ENCODE data around the gene CCDC89.

- TF ChIP-seq, protein P1, sequence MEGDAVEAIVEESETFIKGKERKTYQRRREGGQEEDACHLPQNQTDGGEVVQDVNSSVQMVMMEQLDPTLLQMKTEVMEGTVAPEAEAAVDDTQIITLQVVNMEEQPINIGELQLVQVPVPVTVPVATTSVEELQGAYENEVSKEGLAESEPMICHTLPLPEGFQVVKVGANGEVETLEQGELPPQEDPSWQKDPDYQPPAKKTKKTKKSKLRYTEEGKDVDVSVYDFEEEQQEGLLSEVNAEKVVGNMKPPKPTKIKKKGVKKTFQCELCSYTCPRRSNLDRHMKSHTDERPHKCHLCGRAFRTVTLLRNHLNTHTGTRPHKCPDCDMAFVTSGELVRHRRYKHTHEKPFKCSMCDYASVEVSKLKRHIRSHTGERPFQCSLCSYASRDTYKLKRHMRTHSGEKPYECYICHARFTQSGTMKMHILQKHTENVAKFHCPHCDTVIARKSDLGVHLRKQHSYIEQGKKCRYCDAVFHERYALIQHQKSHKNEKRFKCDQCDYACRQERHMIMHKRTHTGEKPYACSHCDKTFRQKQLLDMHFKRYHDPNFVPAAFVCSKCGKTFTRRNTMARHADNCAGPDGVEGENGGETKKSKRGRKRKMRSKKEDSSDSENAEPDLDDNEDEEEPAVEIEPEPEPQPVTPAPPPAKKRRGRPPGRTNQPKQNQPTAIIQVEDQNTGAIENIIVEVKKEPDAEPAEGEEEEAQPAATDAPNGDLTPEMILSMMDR (IDR thresholded peaks at IDR 0.05; ENCODE audit: extremely low read depth in 1 of 2, insufficient read depth in 1 of 2, low read depth in 1 of 2, low read length in 2 of 2) = no peak
- TF ChIP-seq POLR2AphosphoS5 (IDR thresholded peaks at IDR 0.05; ENCODE audit: insufficient read depth, low read depth, low read length) (no peak), EZH2 (IDR thresholded peaks at IDR 0.05; ENCODE audit: borderline replicate concordance, low read depth, low read length, severe bottlenecking) (no peak), POLR2A (IDR thresholded peaks at IDR 0.05; ENCODE audit: low read depth, low read length) (no peak), MAX (IDR thresholded peaks at IDR 0.05; ENCODE audit: insufficient read depth, insufficient read length) (no peak), FOS (IDR thresholded peaks at IDR 0.05; ENCODE audit: borderline replicate concordance, insufficient read depth, low read length) (no peak), GATA2 (IDR thresholded peaks at IDR 0.05; ENCODE audit: insufficient read depth, insufficient read length, low read depth, low read length) (no peak), MYC (IDR thresholded peaks at IDR 0.05; ENCODE audit: low read depth, low read length) (no peak), JUN (IDR thresholded peaks at IDR 0.05; ENCODE audit: borderline replicate concordance, insufficient read depth, insufficient read length, low read depth) (no peak)
These were observed 5.1 kb downstream of the CCDC89 start for GRCh38 chr11:85680897-85681296.

All from endothelial cell of umbilical vein (primary cell).